ENCODE results near the gene SLC49A3.

SLC49A3 gene

DNA sequence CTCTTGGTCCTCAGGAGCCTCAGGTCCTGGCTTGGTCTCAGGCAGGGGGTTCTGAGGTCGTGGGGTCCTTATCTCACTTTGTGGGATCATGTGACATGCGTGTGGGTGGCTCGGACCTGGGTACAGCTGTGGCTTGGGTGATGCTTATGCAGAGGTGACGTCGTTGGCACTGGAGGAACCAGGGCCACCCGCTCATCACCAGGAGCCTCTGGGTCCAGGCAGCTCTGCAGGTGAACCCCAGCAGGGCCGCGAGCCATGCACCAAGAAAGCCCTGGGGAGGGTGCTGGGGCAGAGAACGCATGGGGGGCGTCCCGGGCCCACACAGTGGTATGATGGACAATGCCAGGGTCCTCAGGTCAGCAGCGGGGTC lies 23.6 kb downstream of the SLC49A3 start:
- no peak for DNase-seq

DNA sequence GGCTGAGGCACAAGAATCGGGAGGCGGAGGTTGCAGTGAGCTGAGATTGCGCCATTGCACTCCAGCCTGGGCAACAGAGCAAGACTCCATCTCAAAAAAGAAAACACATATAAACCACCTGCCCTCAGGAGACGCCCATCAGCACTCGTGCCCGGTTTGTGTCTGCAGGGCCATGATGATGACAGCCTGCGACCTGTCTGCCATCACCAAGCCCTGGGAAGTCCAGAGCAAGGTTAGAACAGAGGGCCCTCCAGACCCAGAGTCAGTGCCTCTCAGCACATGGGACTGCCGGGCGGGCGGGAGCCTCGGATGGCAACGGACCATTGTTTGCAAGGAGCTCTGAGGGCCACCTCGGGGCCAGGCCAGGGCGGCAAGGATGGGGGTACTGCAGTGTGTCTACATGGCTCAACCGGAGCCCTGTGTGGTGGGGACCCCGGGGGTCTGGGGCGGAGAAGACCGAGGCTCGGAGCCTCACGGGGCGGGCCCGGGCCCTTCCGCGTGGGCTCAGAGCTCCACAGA lies 24.2 kb downstream of the SLC49A3 start:
- DNase-seq = no peak

DNA sequence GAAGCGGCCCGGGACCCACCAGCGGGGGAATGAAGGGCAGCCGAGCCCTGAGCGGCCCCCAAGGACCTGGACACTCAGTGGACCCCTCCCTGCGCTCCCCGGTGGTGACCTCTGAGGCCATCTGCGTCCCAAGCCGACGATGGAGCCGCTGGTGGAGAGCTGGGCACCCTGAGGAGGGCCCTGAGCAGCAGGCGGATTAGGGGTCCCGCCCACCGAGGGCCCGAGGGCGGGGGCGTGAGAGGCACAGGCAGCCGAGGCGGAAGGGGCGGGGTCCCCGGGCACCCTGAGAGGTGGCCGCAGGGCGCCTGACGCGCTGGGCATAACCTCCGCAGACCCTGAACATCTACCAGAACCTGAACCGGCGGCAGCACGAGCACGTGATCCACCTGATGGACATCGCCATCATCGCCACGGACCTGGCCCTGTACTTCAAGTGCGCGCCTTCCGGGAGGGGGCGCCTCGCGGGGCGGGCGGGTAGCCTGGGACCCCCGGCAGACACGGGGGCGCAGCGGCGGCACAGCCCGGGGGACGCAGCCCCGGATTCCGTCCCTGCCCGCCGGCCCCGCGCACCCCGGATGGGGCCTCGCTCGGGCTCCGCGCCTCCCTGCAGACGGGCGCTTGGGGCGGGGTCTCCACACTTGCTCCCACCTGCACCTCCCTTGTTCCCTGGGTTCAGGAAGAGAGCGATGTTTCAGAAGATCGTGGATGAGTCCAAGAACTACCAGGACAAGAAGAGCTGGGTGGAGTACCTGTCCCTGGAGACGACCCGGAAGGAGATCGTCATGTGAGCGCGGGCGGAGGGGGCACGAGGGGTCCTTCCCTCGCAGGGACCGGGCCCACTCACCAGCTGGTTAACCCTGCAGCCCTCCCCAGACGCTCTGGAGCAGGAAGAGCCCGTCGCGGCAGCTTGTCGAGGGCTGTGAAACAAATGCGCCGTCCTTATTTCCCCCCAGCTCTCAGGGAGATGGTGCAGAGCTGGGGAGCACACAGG lies 25.2 kb downstream of the SLC49A3 start:
- peak in 1 of 14 donors; percentile 54 for DNase-seq

DNA sequence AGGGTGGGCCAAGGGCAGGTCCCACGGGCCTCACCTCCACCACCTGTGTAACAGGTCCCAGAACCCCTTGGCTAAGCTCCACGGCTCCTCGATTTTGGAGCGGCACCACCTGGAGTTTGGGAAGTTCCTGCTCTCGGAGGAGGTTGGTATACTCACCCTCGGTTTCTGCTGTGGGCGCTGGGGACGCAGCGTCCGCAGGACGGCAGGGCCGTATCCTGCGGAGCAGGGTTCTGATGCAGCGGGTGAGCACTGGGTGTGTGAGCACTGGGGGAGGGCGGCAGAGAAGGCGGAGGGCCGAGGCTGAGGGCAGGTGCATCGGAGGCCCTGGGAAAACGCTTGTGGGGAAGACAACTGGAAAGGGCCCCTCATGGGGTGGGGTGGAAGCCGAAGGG lies 25.9 kb downstream of the SLC49A3 start:
- no peak for DNase-seq

DNA sequence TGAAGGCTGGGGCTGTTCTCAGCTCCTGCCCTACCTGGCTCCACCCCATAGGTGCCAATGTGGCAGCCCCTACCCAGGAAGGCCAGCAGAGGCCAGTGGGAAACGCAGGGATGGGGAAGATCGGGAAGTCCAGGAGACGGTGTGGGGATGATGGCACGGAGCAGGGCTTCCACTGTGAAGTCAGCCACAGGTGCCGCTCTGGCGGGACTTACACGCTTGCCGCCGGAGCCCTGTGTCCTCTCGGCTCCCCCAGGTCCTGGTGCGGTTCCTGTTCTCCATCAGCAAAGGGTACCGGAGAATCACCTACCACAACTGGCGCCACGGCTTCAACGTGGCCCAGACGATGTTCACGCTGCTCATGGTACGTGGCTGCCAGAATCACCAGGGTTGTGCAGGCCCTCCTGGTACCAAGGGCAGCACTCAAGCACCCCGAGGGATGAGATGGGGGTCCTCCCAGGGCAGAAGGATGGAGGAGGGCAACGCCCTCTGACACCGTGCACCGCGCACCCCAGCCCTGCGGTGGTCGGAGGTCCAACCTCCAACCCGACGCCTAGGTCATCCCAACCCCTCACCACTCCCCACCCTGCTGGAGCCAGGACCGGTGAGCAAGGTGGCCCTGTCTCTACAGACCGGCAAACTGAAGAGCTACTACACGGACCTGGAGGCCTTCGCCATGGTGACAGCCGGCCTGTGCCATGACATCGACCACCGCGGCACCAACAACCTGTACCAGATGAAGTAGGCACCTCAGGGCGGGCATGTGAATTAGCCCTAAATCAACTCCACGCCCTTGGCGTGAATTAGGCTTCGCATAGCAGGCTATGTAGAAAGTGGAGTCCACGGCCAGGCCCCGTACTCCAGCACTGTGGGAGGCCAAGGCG lies 26.8 kb downstream of the SLC49A3 start:
- no peak for DNase-seq

DNA sequence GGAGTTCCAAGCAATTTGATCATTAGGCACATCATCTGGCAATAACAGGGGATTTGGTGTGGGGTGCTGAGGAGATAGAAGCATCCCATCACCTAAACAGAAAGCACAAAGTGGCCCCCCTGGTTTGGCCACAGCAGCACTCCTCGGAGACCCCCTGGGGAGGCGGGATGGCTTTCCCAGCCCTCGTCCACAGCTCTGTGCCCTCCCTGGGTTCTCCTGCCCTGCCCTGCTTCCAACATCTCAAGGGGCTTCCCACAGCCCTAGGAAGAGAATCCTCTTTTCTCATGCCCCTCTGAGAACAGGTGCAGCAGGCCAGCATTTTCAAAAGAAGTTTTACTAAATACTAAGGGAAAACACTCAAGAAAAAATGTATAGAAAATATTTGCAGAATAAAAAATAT lies 27.7 kb downstream of the SLC49A3 start:
- no peak for DNase-seq

DNA sequence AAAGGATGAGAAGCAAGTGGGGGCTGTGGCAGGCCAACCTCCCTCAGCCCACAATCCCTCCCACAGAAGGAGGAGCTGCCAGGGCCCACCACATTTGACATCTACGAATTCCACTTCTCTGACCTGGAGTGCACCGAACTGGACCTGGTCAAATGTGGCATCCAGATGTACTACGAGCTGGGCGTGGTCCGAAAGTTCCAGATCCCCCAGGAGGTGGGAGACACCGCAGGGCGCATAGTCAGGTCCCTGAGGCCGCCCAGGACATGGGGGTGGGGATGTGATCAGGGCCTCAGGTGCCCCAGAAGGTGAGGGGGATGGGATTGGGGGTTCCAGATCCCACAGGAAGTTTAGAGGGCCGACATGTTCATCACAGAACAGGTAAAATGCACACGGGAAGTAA lies 28.6 kb downstream of the SLC49A3 start:
- no peak for DNase-seq

DNA sequence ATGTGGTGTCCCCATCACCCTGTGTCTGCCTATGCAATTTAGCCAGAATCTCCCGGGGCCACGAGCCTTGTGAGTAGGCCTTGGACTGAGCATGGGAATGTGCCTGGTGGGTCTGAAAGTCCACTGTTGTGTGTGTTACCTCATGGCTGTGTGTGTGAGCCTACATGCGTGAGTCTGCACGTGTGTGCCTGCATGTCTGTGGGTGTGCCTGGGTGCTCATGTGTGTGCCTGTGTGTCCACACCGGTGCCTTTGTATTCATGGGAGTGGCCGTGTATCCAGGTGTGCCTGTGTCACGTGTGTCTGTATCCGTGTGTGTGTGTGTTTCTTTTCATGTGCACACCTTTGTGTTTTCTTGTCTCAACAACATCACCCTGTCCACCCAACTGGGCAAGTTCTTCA lies 29.1 kb downstream of the SLC49A3 start:
- no peak for DNase-seq

DNA sequence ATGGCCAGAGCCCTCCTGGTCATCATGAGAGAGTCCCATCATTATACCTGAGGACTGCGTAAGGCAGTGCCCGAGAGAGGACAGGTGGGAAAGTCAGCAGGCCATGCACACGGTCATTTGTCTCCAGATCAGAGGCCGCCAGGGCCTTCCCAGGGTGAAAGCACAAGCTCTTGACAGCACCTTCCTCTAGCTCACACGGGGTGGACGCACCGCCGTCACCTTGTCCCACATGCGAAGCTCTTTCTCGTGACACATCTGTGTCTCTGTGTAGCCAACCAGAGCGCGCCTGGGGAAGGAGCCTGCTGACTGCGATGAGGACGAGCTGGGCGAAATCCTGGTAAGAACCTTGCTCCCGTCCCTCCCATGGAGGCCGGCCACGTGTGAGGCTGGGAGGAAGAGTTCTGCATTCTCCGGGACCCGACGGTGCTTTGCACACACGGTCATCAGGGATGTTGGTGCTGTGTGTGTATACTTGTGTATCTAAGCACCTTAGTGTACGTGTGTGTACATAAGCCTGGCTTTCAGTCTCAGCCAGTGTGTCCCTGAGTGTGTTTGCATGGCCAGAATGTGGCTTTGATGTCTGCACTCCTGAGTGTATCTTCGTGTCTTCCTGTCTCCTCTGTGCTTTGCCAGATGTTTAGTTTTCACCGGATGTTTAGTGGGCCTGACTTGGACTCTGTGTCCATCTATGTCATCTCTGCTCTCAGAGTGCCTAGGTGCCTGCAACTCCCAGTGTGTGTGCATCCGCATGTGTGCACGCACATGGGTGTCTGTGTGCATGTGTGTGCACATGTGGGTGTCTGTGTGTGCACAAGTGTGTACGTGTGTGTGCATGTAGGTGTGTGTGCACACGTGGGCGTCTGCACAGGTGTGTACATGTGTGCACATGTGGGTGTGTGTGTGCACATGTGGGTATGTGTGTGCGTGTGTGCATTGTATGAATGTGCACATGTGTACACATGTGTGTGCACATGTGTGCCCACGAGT lies 30.0 kb downstream of the SLC49A3 start:
- no peak for DNase-seq

DNA sequence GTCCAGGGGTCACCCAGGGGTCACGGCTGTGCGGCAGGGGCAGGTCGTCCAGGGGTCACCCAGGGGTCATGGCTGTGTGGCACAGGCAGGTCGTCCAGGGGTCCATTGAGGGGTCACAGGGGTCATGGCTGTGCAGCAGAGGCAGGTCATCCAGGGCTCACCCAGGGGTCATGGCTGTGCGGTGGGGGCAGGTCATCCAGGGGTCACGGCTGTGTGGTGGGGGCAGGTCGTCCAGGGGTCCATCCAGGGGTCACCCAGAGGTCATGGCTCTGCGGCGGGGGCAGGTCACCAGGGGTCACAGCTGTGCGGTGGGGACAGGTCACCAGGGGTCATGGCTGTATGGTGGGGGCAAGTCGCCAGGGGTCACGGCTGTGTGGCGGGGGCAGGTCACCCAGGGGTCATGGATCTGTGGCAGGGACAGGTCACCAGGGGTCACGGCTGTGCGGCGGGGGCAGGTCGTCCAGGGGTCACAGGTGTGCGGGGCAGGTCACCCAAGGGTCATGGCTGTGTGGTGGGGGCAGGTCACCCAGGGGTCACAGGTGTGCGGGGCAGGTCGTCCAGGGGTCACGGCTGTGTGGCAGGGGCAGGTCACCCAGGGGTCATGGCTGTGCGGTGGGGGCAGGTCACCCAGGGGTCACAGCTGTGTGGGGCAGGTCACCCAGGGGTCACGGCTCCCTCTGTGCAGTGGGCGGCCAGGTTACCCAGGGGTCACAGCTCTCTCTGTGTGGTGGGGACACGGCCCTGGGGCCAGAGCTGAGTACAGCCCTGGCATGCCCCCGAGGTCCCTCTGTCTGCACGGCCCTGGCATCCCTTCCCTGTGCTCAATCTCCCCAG lies 30.9 kb downstream of the SLC49A3 start:
- DNase-seq = no peak

DNA sequence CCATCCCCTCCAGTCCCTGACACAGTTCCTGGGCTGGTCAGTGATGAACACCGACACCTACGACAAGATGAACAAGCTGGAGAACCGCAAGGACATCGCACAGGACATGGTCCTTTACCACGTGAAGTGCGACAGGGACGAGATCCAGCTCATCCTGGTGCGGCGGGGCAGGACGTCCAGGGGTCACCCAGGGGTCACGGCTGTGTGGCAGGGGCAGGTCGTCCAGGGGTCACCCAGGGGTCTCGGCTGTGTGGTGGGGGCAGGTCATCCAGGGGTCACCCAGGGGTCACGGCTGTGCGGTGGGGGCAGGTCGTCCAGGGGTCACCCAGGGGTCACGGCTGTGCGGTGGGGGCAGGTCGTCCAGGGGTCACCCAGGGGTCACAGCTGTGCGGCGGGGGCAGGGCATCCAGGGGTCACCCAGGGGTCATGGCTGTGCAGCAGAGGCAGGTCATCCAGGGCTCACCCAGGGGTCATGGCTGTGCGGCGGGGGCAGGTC lies 31.6 kb downstream of the SLC49A3 start:
- DNase-seq = no peak

DNA sequence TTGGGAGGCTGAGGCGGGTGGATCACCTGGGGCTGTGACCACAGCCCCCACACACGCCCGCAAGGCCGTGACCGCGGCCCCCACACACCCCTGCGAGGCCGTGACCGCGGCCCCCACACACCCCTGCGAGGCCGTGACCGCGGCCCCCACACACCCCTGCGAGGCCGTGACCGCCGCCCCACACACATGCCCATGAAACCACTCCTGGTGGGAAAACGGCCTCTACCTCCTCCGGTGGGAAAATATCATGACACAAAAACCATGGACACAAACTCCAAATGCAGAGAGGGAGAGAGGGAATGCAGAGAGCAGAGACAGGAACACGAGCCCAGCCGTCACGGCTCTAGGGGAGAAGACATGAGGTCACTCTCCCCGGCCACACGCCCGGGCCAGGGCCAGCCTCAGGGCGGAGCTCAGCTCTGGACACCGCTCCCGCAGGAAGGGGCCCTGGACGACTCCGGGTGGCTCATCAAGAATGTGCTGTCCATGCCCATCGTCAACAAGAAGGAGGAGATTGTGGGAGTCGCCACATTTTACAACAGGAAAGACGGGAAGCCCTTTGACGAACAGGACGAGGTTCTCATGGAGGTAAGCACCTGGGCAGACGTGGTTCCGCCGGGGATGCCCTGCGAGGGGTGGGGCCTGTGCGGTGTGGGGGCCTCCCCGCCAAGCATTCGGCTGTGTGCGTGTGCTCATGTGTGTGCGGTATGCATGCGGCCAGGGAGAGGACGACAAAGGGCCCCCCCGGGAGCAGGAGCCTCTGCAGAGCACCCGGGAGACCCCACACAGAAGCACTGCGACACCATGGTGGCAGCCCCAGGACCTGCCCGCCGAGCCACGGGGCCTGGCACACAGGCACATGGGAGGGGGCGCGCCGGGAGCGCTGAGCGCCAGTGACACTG lies 32.3 kb downstream of the SLC49A3 start:
- no peak for DNase-seq

DNA sequence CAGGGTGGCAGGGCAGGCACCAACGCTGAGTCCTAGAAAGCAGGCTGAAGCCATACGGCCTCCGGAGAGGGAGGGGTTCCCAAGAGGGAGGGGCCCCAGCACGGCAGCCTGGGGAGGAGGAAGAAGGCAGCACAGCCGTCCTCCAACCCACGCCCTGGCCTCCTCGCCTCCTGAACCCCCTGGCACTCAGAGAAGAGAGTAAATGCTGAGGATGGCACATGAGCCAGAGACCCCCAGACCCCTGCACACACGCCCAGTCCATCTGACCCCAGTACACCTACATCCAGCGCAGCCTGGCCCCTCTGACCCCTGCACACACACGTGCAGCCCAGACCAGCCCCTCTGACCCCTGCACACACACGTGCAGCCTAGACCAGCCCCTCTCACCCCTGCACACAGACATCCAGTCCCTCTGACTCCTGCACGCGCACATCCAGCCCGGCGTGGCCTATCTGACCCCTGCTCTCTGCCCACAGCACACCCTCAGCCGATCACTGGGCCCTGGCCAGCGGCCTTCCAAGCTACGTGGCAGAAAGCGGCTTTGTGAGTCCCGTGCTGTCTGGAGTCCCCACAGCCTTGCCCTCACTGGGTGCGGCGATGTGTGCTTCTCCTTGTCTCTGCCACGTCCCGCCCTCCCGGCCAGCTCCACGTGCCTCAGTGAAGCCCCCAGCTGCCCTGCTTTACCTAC lies 33.3 kb downstream of the SLC49A3 start:
- DNase-seq = peak in 1 of 14 donors; percentile 24

DNA sequence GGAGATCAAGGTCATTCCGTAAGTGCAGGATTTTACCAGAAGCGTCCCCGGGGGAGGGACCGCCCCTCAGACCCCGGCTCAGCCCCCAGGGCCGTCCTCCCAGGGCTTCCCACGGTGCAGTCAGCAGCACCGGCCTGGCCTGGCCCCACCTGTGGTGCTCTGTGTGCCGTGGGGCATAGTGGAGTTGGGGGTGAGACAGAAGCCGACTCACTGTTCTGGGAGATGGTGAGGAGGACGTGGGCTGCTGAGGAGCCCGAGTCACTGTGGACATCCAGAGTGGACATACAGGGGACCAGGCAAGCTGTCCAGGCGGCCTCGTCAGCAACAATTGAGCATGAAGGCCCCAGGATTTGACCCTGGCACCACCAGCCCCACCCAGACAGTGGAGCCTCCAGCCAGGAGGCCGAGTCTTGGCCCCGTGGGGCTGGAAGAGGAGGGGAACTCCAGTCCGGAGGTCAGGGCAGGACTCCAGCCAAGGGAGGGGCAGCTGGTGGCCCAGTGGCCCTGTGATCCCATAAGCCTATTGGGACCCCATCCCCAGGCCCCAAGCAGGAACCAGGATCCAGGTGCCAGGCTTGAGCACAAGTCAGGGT lies 34.0 kb downstream of the SLC49A3 start:
- peak in 7 of 14 donors; percentile 16 to 48 (median 38) for DNase-seq

DNA sequence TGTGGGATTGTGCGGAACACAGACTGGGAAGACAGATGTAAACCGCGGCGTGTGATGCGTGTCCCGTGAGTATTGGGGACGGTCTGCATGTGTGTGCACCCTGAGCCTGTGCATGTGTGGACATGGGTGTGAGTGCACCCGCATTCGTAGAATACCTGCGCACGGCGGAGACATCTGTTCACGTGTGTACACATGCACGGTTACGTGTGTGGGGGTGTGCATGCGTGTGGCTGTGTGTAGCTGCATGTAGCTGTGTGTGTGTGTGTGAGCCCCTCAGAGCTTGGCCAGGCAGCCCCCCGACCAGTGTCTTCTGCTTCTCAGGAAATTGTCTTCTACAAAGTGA lies 34.5 kb downstream of the SLC49A3 start:
- no peak for DNase-seq

DNA sequence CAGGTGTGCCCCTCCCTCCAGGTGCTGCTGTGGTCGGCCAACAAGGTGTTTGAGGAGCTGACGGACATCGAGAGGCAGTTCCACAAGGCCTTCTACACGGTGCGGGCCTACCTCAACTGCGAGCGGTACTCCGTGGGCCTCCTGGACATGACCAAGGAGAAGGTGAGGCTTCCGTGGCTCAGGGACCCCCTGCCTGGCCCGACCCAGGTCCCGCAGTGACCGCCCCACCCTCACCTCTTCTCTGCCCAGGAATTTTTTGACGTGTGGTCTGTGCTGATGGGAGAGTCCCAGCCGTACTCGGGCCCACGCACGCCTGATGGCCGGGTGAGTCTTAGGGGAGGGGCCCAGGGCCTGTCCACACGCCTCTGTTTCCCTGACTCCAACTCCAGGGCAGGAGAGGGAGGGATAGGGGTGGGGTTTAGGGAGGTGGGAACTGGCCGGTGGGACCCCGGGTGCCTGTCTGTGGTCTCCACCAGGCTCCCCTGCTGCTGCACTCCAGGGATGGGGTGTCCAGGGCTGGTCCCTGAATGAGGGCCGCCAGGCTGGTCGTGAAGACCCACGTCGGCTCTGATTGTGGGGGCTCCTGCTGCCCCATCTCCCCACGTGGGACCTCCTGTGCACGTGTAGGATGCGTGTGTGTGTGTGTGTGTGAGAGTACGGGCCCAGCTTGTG lies 35.0 kb downstream of the SLC49A3 start:
- DNase-seq = no peak

DNA sequence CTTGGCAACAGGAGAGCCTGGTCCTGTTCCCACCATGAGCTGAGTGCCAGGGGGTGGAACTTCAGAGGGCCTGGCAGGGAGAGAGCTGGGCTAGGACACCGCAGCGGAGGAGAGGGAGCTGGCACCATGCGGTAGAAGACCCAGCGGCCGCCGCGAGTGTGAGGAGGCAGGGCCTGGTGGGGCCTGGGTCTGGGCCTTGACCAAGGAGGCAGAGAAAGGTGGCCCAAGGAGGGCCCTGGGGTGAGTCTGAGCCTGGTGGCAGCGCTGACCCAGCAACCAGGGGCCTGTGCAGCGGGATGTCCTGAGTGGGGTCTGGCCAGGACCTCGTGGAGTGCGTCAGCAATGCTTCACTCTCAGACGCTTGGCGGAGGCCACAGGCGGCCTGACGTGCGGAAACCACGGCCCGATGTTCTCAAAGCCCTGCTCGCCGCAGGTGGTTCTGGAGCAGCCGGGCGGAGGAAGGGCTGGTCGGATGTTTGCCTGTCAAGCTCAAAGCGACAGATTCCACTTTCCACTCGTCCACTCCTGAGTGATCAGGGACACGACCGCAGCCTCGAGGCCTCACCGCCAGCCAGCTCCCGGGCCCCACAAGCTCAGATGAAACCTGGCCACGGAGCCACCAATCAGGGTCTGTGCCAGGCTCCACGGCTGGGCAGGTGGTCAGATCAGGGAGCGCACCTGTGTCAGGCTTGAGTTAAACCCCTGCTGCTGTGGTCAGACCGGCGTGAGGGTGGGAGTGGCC lies 35.7 kb downstream of the SLC49A3 start:
- DNase-seq = peak in 1 of 14 donors; percentile 19
